HG02623 (cell line): ENCODE results near the gene ASPG.

Experiments used
- ATAC-seq: cut with Tn5 transposase; IDR thresholded peaks from one replicate; pipeline ENCODE4 v1.9.1; 2021; ENCODE audit warnings: moderate library complexity; ENCODE audit not compliant: unreplicated experiment

ASPG gene

DNA sequence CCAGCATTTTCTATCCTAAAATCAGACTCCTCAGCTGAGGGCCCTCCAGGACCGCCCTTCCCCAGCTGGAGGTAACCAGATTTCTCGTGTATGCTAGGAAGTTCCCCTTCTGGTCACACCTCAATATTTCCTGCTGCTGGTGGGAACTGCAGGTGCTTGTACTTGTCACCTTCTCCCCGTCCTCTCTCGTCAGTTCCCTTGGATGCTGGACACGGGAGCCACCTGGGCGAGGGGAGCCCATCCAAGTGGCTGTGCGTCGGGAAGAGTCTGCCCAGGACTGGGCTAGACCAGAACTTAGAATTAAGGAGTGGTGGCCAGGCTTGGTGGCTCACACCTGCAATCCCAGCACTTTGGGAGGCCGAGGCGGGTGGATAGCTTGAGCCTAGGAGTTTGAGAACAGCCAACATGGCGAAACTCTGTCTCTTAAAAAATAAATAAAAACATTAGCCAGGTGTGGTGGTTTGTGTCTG is 29.7 kb downstream of the ASPG start:
- no peak for ATAC-seq

GRCh38 chr14:104115691-104116287 is 30.3 kb downstream of the ASPG start:
- ATAC-seq: no peak

GRCh38 chr14:104116288-104116755 is 30.8 kb downstream of the ASPG start:
- no peak for ATAC-seq

DNA sequence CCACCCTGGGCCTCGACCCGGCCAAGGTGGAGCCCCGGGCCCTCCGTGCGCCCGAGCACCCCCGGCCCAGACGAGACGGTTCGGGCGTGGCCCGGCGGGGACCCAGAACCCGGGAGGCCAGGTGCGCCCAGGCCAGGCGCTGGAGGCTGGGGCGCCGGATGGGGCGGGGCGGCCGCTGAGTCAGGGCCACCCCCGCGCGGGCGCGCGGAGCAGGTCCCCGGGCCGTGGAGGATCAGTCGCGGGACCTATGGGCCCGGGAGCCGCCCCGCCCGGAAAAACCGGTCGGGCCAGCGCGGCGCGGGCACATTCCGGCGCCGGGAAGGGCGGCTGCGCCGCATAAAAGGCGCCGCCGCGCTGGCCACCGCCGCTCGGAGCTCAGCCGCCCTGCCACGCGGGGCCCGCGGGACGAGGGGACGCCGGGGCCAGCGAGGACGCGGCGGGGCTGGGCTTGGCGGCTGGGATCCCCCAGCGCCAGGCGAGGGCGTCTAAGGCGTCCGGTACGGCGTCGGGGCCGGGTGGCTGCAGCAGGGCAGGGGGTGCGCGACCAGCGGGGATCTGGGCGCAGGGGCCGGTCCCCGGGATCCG is 31.3 kb downstream of the ASPG start:
- ATAC-seq: no peak

- no peak for ATAC-seq
Measured at GRCh38 chr14:104117341-104118005, 32.0 kb downstream of the ASPG start.

DNA sequence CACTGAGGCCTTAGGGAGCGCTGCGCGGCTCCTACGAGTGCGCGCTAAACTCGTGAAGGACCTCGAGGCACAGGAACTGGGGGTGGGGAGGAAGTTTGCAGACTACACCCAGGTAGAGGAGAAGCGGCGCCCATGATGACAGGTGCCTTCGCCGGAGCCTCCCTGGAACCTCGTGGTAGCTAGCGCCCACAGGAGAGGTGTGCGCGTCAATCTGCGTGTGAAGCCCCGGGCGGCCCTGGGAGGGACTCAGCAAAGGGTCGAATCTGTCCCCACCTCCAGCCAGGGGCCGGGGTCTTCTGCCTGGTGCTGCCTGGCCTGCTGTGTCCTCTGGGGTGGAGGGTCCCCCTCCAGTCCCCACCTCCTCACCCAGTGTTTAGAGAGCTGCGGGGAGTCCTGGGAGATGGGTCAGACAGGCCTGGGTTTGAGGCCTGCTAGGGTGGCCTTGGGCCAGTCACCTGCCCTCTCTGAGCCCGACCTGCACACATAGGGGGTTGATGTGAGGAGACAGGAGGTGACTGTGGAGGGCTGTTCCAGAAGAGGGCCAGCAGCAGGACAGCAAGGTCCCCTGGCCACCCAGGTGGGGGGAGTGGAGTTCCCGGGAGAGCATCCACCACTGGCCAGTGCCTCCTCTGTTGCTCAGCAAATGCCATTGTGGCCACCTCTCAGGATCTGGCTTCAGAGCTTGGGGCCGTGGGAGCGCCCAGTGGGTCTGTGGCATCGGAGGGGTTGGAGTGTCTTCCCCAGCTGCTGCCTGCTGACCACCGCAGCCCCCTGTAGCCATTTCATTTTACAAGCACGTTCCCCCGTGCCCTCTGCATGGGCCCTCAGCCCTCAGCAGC is 32.7 kb downstream of the ASPG start:
- ATAC-seq: no peak

GRCh38 chr14:104119119-104119487 is 33.6 kb downstream of the ASPG start:
- no peak for ATAC-seq

DNA sequence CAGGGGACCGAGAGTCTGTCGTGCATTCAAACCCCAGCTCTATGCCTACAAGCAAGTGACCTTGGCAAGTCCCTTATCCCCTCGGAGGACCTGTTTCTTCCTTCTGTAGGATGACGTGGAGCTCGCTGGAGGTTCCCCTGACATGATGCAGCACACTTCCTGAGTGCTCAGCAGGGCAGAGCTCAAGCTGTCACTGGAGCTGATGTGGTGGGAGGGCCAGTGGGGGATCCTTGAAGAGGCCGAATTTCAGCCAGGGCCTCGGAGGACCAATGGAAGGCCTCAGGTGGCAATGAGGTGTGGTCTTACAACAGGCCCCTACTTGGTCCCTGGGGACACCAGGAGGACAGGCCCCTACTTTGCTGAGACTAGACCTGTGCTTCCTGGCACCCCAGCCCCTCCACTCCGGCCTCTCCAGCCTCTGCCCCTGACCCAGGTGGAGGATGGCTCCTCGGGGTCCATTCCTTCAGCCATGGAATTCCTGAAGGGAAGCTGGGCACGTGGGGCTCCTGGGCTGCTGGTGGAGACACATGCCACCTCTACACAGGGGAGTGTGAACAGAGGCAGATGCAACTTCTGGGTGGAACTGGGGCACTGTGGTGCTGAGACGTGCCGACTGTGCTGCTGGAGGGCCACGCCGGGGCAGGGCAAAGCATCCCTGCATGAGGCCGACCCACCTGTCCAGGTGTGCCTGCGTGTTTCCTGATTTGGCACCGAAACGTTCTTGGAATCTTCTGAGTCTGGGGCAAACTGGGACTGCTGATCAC is 34.2 kb downstream of the ASPG start:
- no peak for ATAC-seq

GRCh38 chr14:104120281-104120741 is 34.8 kb downstream of the ASPG start:
- no peak for ATAC-seq

DNA sequence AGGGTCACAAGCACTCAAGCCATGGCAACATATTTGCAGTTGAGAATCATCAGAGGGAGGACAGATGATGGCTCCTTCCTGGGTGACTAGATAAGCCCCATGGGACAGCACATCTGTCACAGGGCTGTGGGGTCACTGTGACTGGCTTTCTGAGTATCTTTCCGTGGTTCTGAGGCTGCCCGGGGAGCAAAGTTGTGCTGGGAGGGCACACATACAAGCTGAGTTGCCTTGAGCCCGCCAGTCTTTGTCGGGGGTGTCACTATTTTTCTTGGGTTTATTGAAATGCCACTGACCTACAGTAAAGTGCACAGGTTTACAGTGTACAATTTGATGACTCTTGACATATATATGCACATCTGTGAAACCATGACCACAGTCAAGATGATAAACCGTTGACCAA is 35.6 kb downstream of the ASPG start:
- no peak for ATAC-seq

DNA sequence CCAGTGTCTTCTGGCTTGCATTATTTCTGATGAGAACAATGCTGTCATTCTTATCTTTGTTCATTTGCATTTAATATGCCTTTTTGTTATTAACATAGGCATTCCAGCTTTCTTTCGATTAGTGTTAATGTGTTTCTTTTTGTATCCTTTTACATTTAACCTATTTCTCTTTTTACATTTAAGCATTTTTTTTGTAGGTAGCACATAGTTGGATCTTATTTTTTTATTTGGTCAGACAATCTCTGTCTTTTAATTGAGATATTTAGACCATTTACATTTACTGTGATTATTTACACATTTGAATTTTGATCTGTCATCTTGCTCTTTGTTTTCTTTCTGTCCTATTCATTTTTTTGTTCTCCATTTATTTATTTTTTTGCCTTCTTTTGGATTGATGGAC is 38.4 kb downstream of the ASPG start:
- ATAC-seq: no peak

GRCh38 chr14:104125011-104125410 is 39.5 kb downstream of the ASPG start:
- no peak for ATAC-seq

DNA sequence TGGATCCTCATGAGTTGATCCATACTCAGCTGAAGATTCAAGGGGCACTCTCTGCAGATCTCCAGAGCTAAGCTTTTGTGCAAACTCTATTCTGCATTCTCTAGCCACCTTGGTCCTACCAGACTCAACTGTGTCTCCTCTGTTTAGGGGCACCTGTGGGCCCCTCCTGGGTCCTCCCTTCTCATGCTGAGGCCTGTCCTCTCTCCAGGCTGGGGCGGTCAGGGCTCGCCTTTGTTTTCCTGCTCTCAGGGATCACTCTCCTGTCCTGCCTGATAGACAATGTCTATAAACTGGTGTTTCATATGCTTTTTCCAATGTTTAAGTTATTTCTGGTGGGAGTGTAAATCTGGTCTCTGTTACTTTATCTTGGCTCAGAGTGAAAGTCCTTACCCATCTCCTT is 41.3 kb downstream of the ASPG start:
- no peak for ATAC-seq

DNA sequence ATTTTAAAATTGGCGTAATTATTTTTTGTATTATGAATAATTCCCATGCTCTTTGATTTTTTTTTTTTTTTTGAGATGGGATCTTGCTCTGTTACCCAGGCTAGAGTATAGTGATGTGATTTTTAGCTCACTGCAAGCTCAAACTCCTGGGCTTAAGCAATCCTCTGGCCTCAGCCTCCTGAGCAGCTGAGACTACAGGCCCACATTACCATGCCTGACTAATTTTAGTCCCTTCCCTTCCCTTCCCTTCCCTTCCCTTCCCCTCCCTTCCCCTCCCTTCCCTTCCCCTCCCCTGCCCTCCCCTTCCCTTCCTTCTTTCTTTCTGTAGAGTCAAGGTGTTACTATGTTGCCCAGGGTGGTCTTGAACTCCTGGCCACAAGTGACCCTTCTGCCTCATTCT is 43.5 kb downstream of the ASPG start:
- no peak for ATAC-seq

DNA sequence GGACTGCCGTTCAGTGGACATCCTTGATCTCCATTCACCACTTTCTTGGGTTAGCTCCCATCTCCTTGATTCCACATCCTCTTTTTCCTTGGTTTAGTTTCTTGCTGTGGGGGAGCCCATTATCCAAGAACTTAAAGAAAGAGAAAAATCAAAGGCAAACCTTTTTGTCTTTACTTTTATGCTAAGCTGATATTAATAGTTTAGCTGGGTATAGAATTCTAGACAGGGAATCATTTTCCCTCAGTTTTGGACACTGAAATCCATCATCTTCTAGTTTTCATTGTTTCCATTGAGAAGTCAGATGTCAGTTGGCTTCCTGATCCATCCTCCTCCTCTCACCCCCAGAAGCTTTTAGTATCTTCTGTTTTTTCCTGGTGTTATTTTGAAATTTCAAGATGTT is 44.1 kb downstream of the ASPG start:
- no peak for ATAC-seq

GRCh38 chr14:104130974-104131651 is 45.6 kb downstream of the ASPG start:
- ATAC-seq: no peak

DNA sequence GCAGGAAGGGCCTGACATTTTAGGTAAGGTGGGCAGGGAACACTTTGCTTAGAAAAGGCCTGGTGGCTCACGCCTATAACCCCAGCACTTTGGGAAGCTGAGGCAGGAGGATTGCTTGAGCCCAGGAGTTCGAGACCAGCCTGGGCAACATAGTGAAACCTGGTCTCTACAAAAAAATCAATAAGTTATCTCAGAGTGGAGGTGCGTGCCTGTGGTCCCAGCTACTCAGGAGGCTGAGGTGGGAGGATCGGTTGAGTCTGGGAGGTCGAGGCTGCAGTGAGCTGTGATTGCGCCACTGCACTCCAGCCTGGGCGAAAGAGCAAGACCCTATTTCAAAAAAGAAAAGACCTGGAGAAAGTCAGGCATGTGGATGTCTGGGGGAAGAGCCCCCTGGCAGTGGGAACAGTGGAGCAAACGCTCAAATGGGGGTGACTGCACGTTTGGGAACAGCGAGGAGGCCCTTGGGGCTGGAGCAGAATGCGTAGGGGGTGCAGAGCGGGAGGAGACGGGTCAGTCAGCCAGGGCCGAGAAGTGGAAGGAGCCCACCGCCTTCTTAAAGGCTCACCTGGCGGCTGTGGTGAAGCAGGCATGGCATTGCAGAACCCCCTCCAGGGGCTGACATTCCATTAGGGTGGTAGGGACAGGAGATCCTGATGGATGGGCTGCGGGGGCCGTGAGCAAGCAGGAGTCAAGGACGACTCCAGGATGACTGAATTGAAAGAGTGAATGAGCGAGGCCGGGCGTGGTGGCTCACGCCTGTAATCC is 46.6 kb downstream of the ASPG start:
- no peak for ATAC-seq

DNA sequence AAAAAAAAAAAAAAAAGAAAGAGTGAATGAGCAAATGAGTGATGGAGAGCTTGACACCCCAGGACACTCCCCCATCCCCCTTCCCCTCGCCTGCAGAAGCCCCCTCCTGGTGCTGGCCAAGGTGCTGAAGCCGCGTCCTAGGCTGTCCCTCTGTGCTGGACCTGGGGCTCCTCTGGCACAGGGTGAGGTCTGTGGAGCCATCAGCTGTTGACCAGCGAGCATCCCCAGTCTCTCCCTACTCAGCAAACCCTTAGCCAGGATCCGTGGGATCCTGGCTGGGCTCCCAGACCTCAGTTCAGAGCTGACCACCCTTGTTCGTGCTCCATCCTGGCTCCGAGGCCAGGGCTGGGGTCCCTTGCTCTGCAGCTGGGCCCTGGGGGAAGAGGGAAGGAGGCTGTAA is 47.5 kb downstream of the ASPG start:
- no peak for ATAC-seq

DNA sequence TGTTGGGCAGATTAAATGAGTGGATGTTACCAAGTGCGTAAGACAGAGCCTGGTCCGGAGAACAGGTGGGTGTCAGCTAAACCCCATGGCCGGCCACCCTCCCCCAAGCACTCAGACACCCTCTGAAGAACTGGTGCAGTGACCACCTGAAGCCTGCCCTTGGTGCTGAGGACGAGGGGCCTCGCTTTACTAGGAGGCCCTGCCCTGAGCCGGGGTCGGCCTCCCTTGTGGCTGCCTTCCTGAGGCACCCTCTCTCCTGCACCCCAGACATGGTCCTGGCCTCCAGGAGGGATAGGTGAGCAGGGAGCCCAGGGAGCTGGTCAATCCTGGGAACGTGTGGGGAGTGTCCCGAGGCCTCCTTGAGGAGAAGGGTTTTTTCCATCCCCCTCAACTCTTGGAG is 48.0 kb downstream of the ASPG start:
- no peak for ATAC-seq
